GM13976 (cell line): ENCODE measurements around the gene STXBP6.

Source experiments
- DNase-seq: peaks from one replicate; pipeline ENCODE4 v3.0.0; 2012; ENCODE audit warnings: low spot score
- CTCF ChIP-seq: IDR thresholded peaks from 2 replicates; pipeline ENCODE4 v1.5.1; 2012; ENCODE audit warnings: borderline replicate concordance, mild to moderate bottlenecking; ENCODE audit not compliant: insufficient read depth; ENCODE audit errors: extremely low read depth, missing control alignments, control extremely low read depth
- in situ Hi-C: fragments of 300-500 bp; cut with MboI; formaldehyde crosslinking; loops from one replicate; pipeline ENCODE4 v1.12.0; 2022; ENCODE audit warnings: low sequenced_read_pairs, mixed read lengths, inconsistent platforms; ENCODE audit not compliant: unreplicated experiment

STXBP6 gene

DNA sequence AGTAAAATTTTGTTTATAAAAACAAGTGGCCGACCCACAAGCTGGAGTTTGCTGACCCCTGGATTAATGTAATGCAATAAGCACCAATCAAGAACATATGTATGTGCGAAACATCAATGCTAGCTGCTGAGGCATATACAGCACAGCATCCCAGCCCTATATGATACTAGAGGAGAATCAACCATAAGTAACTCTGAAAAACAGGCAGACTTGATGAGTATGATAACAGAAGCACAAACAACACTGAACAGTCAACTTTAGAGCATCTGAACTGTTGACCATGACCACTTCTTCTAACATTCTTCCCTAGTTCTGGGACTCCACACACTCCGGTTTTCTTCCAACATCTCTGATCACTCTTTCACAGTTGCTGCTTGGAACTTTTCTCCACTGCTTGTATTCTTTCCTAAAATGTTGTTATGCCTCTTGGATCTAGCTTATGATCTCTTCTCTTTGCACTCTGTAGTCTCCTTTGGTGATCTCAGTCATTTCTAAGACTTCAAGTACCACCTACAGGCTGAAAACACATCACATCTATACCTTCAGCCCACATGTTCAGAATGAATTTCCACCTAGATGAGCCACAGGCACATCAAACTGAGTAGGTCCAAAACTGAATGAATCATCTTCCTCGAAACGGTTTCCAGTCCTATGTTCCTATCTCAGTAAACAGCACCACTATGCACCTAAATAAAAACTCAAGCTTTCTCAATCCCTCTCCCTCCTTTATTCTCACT is 57.2 kb downstream of the STXBP6 start:
- in situ Hi-C loops = no loop called here
- DNase-seq = no peak
- no peak for TF ChIP-seq CTCF

DNA sequence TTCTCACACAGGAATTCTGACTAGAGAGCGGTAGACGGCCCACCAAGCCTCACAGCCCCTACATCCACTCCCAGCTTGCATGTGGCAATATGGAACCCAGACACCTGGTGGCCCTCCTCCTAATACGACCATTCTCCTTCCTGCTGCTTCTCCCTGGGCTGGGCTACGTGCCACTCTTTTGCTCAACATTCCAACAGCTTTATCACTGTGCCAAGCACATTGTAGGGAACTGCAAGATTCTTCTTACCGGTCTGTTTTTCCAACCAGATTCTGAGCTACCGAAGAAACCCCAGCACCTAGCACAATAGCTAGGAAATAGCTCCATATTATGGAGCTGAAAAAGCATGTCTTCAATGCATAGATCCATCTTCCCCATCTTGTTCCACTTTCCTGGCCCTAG is 58.1 kb downstream of the STXBP6 start:
- no peak for DNase-seq
- TF ChIP-seq CTCF = no peak
- in situ Hi-C loops = no loop called here

GRCh38 chr14:24991288-24991687 is 58.7 kb downstream of the STXBP6 start:
- DNase-seq = no peak
- TF ChIP-seq CTCF = no peak
- in situ Hi-C loops = no loop called here

GRCh38 chr14:24990773-24991172 is 59.2 kb downstream of the STXBP6 start:
- TF ChIP-seq CTCF = no peak
- no peak for DNase-seq
- in situ Hi-C loops = no loop called here

DNA sequence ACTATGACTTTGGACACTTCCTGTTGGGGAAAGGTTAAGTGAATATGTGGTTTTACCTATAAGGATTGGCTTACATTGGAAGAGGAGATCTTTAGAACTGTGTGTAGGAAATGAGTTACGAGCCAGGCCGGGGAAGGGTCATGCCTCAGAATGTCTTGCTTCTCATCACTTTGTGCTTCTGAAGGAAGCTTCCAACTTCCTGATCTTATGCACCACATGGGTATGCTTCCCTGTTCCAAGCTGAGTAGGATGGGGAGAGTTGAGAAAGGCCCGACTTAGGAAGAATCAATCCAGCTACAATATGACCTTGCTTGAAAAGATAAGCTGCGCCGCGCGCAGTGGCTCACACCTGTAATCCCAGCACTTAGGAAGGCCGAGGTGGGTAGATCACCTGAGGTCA is 59.9 kb downstream of the STXBP6 start:
- in situ Hi-C loops = no loop called here
- TF ChIP-seq CTCF = no peak

DNA sequence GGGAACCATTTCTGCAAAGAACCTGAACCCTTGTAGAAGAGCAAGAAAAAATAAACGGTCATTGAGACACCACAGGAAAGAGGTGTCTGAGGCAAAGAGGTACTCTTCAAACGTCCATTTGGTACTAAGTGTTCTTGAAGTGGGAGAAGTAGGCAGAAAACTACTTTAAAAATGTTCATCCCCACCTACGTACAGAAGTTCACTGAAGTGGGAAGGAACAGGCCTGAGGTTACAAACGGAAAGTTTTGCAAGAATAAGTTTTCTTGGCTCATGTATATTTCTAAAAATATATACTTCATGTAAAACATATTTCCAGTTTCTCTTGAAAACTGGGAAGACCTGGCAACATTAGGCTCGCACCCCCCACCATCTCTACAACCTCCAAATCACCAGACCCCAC is 61.2 kb downstream of the STXBP6 start:
- no peak for DNase-seq
- in situ Hi-C loops = no loop called here
- TF ChIP-seq CTCF = no peak

More for the DNA sequence above, 59.9 kb downstream of the STXBP6 start:
- DNase-seq = no peak

- in situ Hi-C loops = no loop called here
- DNase-seq = no peak
- TF ChIP-seq CTCF = no peak
Observed at GRCh38 chr14:24986206-24986893, 63.6 kb downstream of the STXBP6 start.
